ENCODE results near the gene ZFYVE28.

GRCh38 chr4:2343476-2343875 is 75.0 kb downstream of the ZFYVE28 start:
- TF ChIP-seq EZH2phosphoT487 (IDR thresholded peaks at IDR 0.05; ENCODE audit: borderline replicate concordance) = no peak
- no peak for TF ChIP-seq JUND (IDR thresholded peaks at IDR 0.05)
- TF ChIP-seq CTCF (IDR thresholded peaks at IDR 0.05 in 2 of 3, conservative IDR thresholded peaks at IDR 0.05 in 1 of 3; ENCODE audit: borderline replicate concordance in 1 of 3, insufficient read depth in 1 of 3, low read depth in 2 of 3, low read length in 2 of 3) = no peak
- no peak for TF ChIP-seq EZH2 (IDR thresholded peaks at IDR 0.05)
- TF ChIP-seq FOSL1 (IDR thresholded peaks at IDR 0.05; ENCODE audit: low read depth) = no peak
- TF ChIP-seq, protein P1, sequence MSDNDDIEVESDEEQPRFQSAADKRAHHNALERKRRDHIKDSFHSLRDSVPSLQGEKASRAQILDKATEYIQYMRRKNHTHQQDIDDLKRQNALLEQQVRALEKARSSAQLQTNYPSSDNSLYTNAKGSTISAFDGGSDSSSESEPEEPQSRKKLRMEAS (IDR thresholded peaks at IDR 0.05) = no peak
- no peak for TF ChIP-seq POLR2A (IDR thresholded peaks at IDR 0.05; ENCODE audit: borderline replicate concordance, extremely low read depth, insufficient read depth, insufficient read length)
- TF ChIP-seq, protein P2, sequence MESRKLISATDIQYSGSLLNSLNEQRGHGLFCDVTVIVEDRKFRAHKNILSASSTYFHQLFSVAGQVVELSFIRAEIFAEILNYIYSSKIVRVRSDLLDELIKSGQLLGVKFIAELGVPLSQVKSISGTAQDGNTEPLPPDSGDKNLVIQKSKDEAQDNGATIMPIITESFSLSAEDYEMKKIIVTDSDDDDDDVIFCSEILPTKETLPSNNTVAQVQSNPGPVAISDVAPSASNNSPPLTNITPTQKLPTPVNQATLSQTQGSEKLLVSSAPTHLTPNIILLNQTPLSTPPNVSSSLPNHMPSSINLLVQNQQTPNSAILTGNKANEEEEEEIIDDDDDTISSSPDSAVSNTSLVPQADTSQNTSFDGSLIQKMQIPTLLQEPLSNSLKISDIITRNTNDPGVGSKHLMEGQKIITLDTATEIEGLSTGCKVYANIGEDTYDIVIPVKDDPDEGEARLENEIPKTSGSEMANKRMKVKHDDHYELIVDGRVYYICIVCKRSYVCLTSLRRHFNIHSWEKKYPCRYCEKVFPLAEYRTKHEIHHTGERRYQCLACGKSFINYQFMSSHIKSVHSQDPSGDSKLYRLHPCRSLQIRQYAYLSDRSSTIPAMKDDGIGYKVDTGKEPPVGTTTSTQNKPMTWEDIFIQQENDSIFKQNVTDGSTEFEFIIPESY (IDR thresholded peaks at IDR 0.05; ENCODE audit: extremely low read depth, insufficient replicate concordance, low read length) = no peak
- TF ChIP-seq EGR1 (IDR thresholded peaks at IDR 0.05; ENCODE audit: low read depth) = no peak
- TF ChIP-seq RAD21 (IDR thresholded peaks at IDR 0.05; ENCODE audit: low read depth) = no peak
- no peak for TF ChIP-seq ZNF274 (IDR thresholded peaks at IDR 0.05; ENCODE audit: low read depth, low read length)
- no peak for TF ChIP-seq SP1 (IDR thresholded peaks at IDR 0.05; ENCODE audit: low read depth)

All from HCT116 (cell line).